Measurements from ENCODE around the gene SYVN1. TPM values are rescaled to one million over a fixed set of nuclear protein-coding genes. Genes with fewer than 3 reads are reported as not detected.
A peak's percentile ranks its signal among the peaks of the same experiment; 100 is the strongest.

The SYVN1 gene
- total and polyA plus RNA-seq, 10 of the 15 experiments (the other 5 are each of a cell fraction or from before 2014, with no cell fraction given) = 0.79 to 63.6 (median 20.1) TPM

DNA sequence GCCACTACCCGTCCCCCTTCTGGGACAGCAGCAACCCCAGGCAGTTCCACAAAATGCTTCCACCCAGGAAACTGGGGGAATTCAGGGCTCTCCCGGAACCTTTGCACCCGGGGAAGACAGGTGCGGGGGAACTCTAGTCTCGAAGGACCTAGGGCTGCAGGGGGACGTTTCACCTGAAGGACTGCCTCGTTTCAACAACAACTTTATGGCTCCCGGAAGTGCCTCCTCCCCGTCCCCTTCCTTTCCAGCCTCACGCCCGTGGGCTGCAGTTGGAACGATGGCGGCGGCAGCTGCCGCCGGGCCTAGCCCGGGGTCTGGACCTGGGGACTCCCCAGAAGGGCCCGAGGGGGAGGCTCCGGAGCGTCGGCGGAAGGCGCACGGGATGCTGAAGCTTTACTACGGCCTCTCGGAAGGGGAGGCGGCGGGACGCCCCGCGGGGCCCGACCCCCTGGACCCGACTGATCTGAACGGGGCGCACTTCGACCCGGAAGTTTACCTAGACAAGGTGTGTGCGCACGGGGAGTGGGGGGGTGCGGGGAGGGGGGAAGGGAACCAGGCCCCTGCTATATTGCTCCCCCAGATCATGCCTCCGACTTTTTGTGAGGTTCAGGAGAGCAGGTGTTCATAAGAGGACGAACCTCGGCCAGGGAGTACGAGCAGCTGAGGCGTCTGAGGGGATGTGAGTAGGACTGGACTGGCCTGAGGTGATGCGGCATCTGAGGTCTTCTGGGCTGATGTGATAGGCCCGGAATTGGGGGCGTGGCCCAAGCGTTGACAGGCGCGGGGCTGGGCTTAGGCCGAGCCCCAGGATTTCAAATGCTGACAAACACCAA lies 38.1 kb downstream of the SYVN1 start, which contains the start of gene VPS51 (continued):
- TF ChIP-seq EED (IDR thresholded peaks at IDR 0.05; ENCODE audit: low read depth) (peak; percentile 78), ZZZ3 (IDR thresholded peaks at IDR 0.05; ENCODE audit: control insufficient read depth, insufficient read length, low read depth) (peak; percentile 94), MTA2 (IDR thresholded peaks at IDR 0.05; ENCODE audit: low read depth) (peak; percentile 70; the same call in 1 of the 2 replicates), ZSCAN29 (IDR thresholded peaks at IDR 0.05) (peak; percentile 88), SMARCA5 (IDR thresholded peaks at IDR 0.05) (peak; percentile 90), RB1 (IDR thresholded peaks at IDR 0.05; ENCODE audit: borderline replicate concordance) (peak; percentile 97; the same call in 1 of the 2 replicates), NFIC (IDR thresholded peaks at IDR 0.05; ENCODE audit: low read depth, low read length) (peak; percentile 55; the same call in 1 of the 2 replicates), TCF7 (IDR thresholded peaks at IDR 0.05; ENCODE audit: borderline replicate concordance) (peak; percentile 71; the same call in 1 of the 2 replicates), JUNB (IDR thresholded peaks at IDR 0.05) (no peak; the same call in 1 of the 2 replicates), CBFB (IDR thresholded peaks at IDR 0.05; ENCODE audit: low read depth) (peak; percentile 74)
- TF ChIP-seq, protein P1, sequence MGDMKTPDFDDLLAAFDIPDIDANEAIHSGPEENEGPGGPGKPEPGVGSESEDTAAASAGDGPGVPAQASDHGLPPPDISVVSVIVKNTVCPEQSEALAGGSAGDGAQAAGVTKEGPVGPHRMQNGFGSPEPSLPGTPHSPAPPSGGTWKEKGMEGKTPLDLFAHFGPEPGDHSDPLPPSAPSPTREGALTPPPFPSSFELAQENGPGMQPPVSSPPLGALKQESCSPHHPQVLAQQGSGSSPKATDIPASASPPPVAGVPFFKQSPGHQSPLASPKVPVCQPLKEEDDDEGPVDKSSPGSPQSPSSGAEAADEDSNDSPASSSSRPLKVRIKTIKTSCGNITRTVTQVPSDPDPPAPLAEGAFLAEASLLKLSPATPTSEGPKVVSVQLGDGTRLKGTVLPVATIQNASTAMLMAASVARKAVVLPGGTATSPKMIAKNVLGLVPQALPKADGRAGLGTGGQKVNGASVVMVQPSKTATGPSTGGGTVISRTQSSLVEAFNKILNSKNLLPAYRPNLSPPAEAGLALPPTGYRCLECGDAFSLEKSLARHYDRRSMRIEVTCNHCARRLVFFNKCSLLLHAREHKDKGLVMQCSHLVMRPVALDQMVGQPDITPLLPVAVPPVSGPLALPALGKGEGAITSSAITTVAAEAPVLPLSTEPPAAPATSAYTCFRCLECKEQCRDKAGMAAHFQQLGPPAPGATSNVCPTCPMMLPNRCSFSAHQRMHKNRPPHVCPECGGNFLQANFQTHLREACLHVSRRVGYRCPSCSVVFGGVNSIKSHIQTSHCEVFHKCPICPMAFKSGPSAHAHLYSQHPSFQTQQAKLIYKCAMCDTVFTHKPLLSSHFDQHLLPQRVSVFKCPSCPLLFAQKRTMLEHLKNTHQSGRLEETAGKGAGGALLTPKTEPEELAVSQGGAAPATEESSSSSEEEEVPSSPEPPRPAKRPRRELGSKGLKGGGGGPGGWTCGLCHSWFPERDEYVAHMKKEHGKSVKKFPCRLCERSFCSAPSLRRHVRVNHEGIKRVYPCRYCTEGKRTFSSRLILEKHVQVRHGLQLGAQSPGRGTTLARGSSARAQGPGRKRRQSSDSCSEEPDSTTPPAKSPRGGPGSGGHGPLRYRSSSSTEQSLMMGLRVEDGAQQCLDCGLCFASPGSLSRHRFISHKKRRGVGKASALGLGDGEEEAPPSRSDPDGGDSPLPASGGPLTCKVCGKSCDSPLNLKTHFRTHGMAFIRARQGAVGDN (IDR thresholded peaks at IDR 0.05) = peak; percentile 77
- TF ChIP-seq, protein P2, sequence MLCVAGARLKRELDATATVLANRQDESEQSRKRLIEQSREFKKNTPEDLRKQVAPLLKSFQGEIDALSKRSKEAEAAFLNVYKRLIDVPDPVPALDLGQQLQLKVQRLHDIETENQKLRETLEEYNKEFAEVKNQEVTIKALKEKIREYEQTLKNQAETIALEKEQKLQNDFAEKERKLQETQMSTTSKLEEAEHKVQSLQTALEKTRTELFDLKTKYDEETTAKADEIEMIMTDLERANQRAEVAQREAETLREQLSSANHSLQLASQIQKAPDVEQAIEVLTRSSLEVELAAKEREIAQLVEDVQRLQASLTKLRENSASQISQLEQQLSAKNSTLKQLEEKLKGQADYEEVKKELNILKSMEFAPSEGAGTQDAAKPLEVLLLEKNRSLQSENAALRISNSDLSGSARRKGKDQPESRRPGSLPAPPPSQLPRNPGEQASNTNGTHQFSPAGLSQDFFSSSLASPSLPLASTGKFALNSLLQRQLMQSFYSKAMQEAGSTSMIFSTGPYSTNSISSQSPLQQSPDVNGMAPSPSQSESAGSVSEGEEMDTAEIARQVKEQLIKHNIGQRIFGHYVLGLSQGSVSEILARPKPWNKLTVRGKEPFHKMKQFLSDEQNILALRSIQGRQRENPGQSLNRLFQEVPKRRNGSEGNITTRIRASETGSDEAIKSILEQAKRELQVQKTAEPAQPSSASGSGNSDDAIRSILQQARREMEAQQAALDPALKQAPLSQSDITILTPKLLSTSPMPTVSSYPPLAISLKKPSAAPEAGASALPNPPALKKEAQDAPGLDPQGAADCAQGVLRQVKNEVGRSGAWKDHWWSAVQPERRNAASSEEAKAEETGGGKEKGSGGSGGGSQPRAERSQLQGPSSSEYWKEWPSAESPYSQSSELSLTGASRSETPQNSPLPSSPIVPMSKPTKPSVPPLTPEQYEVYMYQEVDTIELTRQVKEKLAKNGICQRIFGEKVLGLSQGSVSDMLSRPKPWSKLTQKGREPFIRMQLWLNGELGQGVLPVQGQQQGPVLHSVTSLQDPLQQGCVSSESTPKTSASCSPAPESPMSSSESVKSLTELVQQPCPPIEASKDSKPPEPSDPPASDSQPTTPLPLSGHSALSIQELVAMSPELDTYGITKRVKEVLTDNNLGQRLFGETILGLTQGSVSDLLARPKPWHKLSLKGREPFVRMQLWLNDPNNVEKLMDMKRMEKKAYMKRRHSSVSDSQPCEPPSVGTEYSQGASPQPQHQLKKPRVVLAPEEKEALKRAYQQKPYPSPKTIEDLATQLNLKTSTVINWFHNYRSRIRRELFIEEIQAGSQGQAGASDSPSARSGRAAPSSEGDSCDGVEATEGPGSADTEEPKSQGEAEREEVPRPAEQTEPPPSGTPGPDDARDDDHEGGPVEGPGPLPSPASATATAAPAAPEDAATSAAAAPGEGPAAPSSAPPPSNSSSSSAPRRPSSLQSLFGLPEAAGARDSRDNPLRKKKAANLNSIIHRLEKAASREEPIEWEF (IDR thresholded peaks at IDR 0.05; ENCODE audit: insufficient replicate concordance, low read depth, low read length) = no peak
- TF ChIP-seq, protein P3, sequence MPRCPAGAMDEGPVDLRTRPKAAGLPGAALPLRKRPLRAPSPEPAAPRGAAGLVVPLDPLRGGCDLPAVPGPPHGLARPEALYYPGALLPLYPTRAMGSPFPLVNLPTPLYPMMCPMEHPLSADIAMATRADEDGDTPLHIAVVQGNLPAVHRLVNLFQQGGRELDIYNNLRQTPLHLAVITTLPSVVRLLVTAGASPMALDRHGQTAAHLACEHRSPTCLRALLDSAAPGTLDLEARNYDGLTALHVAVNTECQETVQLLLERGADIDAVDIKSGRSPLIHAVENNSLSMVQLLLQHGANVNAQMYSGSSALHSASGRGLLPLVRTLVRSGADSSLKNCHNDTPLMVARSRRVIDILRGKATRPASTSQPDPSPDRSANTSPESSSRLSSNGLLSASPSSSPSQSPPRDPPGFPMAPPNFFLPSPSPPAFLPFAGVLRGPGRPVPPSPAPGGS (IDR thresholded peaks at IDR 0.05; ENCODE audit: borderline replicate concordance, insufficient read depth, low read depth, low read length, poor library complexity, severe bottlenecking) = peak; percentile 22
- TF ChIP-seq, protein P4, sequence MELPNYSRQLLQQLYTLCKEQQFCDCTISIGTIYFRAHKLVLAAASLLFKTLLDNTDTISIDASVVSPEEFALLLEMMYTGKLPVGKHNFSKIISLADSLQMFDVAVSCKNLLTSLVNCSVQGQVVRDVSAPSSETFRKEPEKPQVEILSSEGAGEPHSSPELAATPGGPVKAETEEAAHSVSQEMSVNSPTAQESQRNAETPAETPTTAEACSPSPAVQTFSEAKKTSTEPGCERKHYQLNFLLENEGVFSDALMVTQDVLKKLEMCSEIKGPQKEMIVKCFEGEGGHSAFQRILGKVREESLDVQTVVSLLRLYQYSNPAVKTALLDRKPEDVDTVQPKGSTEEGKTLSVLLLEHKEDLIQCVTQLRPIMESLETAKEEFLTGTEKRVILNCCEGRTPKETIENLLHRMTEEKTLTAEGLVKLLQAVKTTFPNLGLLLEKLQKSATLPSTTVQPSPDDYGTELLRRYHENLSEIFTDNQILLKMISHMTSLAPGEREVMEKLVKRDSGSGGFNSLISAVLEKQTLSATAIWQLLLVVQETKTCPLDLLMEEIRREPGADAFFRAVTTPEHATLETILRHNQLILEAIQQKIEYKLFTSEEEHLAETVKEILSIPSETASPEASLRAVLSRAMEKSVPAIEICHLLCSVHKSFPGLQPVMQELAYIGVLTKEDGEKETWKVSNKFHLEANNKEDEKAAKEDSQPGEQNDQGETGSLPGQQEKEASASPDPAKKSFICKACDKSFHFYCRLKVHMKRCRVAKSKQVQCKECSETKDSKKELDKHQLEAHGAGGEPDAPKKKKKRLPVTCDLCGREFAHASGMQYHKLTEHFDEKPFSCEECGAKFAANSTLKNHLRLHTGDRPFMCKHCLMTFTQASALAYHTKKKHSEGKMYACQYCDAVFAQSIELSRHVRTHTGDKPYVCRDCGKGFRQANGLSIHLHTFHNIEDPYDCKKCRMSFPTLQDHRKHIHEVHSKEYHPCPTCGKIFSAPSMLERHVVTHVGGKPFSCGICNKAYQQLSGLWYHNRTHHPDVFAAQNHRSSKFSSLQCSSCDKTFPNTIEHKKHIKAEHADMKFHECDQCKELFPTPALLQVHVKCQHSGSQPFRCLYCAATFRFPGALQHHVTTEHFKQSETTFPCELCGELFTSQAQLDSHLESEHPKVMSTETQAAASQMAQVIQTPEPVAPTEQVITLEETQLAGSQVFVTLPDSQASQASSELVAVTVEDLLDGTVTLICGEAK (IDR thresholded peaks at IDR 0.05; ENCODE audit: borderline replicate concordance) = peak; percentile 100
